GM21528 (cell line): Measurements from ENCODE around the gene CARD19.

Source experiments
- ATAC-seq: cut with Tn5 transposase; IDR thresholded peaks from one replicate; pipeline ENCODE4 v1.9.1; 2021; ENCODE audit warnings: mild to moderate bottlenecking, moderate library complexity; ENCODE audit not compliant: unreplicated experiment, low FRiP score

The CARD19 gene

DNA sequence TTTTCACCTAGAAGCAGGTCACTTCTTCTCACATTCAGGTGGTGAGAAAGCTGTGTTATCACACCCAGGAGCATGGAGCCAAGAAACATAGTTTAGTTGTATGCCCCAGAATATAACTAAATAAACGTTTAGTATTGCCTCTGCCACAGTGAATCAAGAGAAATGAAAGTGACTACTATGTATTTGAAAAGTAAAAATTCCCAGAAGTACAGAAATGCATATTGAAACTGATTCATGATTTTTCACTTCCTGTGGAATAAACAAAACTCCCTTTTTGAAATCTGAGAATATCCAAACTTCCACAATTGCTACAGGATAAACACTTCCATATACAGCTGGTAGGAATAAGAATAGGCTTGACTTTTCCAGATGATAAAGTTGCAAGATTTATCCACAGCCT lies 53.3 kb downstream of the CARD19 start:
- ATAC-seq, result no peak

DNA sequence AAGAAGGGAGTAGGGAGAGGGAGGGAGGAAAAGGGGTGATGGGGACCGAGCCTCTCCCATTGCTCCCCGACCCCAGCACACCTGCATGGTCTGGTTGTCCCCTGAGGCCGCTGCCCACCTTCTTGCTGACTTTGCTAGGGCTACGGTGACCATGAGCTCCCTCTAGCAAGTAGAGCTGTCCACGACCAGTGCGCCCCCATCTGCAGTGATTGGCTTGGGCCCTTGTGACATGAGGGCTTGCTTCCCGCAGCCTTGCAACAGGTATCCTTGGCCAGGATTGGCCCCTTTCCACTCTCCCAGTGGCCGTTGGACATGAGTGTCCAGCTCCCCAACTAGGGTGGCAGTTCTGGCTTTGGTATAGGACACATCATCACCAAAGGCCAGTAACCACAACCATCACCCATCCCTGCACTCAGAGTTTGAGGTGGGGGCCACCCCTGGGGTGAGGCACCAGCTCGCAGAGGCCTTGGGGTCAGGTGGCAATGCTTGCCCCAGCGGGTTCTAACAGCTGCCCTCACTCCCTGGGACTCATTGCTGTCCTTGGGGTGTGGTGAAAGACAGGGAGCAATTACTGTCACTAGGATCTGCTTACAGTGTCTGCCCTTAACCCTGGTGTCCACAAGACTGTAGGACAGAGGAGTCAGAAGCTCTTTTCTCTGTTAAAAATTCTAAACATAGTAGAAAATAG lies 55.2 kb downstream of the CARD19 start:
- ATAC-seq, result no peak

DNA sequence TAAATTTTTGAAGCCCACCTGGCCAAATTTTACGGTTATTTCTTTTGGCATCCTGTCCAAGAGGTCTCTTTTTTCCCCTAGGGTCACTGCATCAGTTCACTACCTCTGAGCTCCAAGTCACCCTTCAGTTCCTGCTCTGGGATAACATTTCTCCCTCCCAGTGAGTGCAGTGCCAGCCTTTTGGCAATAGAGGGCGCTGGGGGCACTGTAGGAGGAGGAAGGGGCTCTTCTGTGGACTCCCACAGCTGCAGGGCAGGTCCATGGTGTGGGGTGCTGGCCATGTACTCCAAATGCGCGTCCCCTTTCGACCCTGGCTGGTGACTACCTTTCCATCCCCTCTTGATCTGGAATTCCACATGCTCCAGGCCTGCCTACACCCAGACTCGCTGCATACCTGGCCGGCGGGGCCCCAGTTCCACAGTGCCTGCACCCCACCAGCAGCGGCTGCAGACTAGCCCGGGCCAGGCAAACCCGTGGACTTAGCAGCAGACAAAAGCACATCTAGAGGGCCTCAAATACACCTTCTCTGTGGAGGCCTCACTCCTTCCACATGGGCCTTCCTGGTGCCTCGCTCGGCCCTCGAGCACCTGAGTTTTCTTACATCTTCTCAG lies 58.4 kb downstream of the CARD19 start:
- no peak for ATAC-seq

GRCh38 chr9:93155716-93156474 lies 59.9 kb downstream of the CARD19 start:
- no peak for ATAC-seq

GRCh38 chr9:93156475-93157008 lies 60.5 kb downstream of the CARD19 start:
- no peak for ATAC-seq

DNA sequence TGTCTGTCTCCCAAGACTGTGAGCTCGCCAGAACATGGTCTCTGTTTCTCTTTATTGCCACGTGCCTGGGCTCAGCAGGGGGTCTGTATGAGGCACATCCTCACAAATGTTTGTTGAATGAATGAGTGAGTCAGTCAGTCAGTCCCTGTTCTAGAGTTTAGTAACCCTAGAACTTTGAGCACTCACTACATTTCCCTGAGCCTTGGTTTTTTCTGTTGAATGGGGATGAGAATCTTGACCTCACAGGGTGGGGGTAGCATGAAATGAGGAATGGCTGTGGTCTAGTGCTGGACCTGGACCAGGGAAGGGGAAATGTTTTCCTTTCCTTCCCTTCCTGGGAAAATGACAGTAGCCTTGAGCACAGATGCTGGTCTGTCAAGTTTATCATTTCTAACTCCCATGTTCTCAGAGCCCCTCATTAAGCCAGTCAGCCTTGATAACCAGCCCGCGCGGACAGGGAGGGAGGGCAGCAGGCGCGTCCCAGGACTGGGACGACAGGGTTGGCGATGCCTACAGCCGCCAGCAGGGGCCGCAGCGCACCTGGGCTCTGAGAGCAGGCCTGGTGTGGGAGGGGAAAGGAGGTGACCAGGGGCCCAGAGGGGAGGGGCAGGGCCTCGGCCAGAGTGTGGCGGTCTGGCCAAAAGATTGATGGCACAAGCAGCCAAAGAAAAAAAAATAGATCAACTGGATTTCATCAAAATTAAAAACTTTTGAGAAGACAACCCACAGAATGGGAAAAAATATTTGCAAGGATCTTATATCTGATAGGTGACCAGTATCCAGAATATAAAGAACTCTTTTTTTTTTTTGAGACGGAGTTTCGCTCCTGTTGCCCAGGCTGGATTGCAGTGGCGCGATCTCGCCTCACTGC lies 63.8 kb downstream of the CARD19 start:
- ATAC-seq, result peak; percentile 77

- no peak for ATAC-seq
Observed at GRCh38 chr9:93161786-93162562, 66.0 kb downstream of the CARD19 start.
